Kidney (tissue), 14 donors: ENCODE data around the gene CD99L2. TPM values are rescaled to one million over a fixed set of nuclear protein-coding genes. Genes with fewer than 3 reads are reported as not detected.

ENCODE experiments used
- DNase-seq, 5 donors: peaks; one replicate each; pipeline ENCODE4 v3.0.0-alpha.2; 2013 to 2020
- FAIRE-seq: peaks from 2 replicates; lab custom pipeline; 2012; peaks lifted over from hg19 to GRCh38; lab: Jason Lieb, UNC
- H3K27ac ChIP-seq, 2 donors: one replicate each; pipeline ENCODE4 v1.7.0; 2013; ENCODE audit warnings: low read depth in 2 of 2, low read length in 2 of 2, inconsistent platforms in 1 of 2
- H3K27me3 ChIP-seq: one replicate; pipeline ENCODE4 v1.7.1; 2013; ENCODE audit warnings: low read length, inconsistent platforms; ENCODE audit not compliant: control insufficient read depth, insufficient read depth
- H3K36me3 ChIP-seq, 3 donors: one replicate each; pipeline versions ENCODE4 v1.7.0 to v1.7.1; 2013; ENCODE audit warnings: low read length in 3 of 3, control low read depth in 1 of 3, inconsistent platforms in 1 of 3; ENCODE audit not compliant: insufficient read depth in 3 of 3, control insufficient read depth in 2 of 3
- H3K4me1 ChIP-seq, 3 donors: one replicate each; pipeline versions ENCODE4 v1.7.0 to v1.7.1; 2013; ENCODE audit warnings: low read length in 3 of 3, inconsistent platforms in 1 of 3, low read depth in 1 of 3; ENCODE audit not compliant: control insufficient read depth in 2 of 3, insufficient read depth in 2 of 3
- H3K4me3 ChIP-seq, 3 donors: one replicate each; pipeline versions ENCODE4 v1.7.0 to v1.8.1; 2013; ENCODE audit warnings: low read length in 3 of 3, control low read depth in 1 of 3, inconsistent platforms in 1 of 3
- H3K9ac ChIP-seq, 3 donors: one replicate each; pipeline versions ENCODE4 v1.7.0 to v1.7.1; 2013; ENCODE audit warnings: low read length in 3 of 3, control low read depth in 1 of 3, inconsistent platforms in 1 of 3
- H3K9me3 ChIP-seq, 3 donors: one replicate each; pipeline versions ENCODE4 v1.7.0 to v1.7.1; 2013; ENCODE audit warnings: low read length in 3 of 3, control low read depth in 1 of 3, inconsistent platforms in 1 of 3; ENCODE audit not compliant: control insufficient read depth in 2 of 3, insufficient read depth in 1 of 3
- CTCF ChIP-seq: IDR thresholded peaks from 3 replicates; pipeline ENCODE4 v1.5.1; 2012; ENCODE audit warnings: mild to moderate bottlenecking, moderate library complexity, borderline replicate concordance; ENCODE audit not compliant: insufficient read depth; ENCODE audit errors: extremely low read depth
- intact Hi-C: fragments of 100-400 bp; cut with DNase I; formaldehyde crosslinking; loops from one replicate; pipeline ENCODE4 v1.11.1; 2022
- polyA plus RNA-seq: library from polyadenylated mRNA; stranded (reverse); fragments of 350-450 nt; fragmentation: Illumina TruSeq; extraction: RNeasy Lipid Tissue Mini Kit (QIAGEN cat#74804); gene quantifications from one replicate; pipeline ENCODE4 v1.2.3, GENCODE V29; 2014; ENCODE audit warnings: low read depth, low replicate concordance; ENCODE audit not compliant: insufficient read depth
- total RNA-seq: library from RNA; stranded (reverse); fragmentation: NEBNext Ultra II Directional; extraction: Animal tissue kit (Norgen Biotek cat#: 25700); gene quantifications from one replicate; pipeline ENCODE4 v1.2.1, GENCODE V29; 2021
- donor health status: control.
- donor health status: control.
- donor health status: control.
- donor health status: control.
- donor health status: control.
- donor health status: DM: yes; HTN: yes; CAD: no.
- donor health status: Normal renal cell carcinoma (clear cell type).

CD99L2 gene
- total and polyA plus RNA-seq, 2 donors from 2014 or later: 30.9 to 38.0 TPM

GRCh38 chrX:150906694-150907093 lies 8.2 kb upstream of the CD99L2 start:
- intact Hi-C loops: no loop called here
- Histone ChIP-seq H3K36me3 (no peaks in the 10 kb centered on the region), H3K27ac (no peak overlapping the region), H3K9me3 (no peaks in the 10 kb centered on the region), H3K4me1 (no peaks in the 10 kb centered on the region), H3K9ac (no peak overlapping the region), H3K4me3 (no peak overlapping the region), H3K27me3 (no peaks in the 10 kb centered on the region)
- DNase-seq: no peak
- TF ChIP-seq CTCF: no peak
- FAIRE-seq: no peak

GRCh38 chrX:150905293-150905692 lies 6.8 kb upstream of the CD99L2 start:
- H3K27me3 ChIP-seq: no peaks in the 10 kb centered on the region
- H3K9me3 ChIP-seq: no peaks in the 10 kb centered on the region
- no peak for TF ChIP-seq CTCF
- no peak overlapping the region for H3K4me3 ChIP-seq
- intact Hi-C loops: no loop called here
- no peaks in the 10 kb centered on the region for H3K4me1 ChIP-seq
- H3K36me3 ChIP-seq: no peaks in the 10 kb centered on the region
- no peak overlapping the region for H3K27ac ChIP-seq
- DNase-seq: no peak
- no peak overlapping the region for H3K9ac ChIP-seq
- FAIRE-seq: no peak

GRCh38 chrX:150903110-150903508 lies 4.6 kb upstream of the CD99L2 start:
- Histone ChIP-seq H3K27me3 (no peaks in the 10 kb centered on the region), H3K27ac (no peak overlapping the region), H3K9me3 (no peaks in the 10 kb centered on the region), H3K9ac (no peak overlapping the region), H3K4me1 (no peaks in the 10 kb centered on the region), H3K4me3 (no peak overlapping the region), H3K36me3 (no peaks in the 10 kb centered on the region)
- intact Hi-C loops: no loop called here
- DNase-seq (no peak), FAIRE-seq (no peak)
- no peak for TF ChIP-seq CTCF
